ENCODE measurements around the gene SUPV3L1. TPM values are rescaled to one million over a fixed set of nuclear protein-coding genes. Genes with fewer than 3 reads are reported as not detected.

The SUPV3L1 gene
- total RNA-seq, 1 donor from 2014 or later, result 18.4 TPM

Other genes starting within 250 kb of the SUPV3L1 start
- gene DDX21, start 224.1 kb upstream of the SUPV3L1 start, total RNA-seq, result 59.4 and 61.0 TPM in 2 replicates
- gene KIFBP, start 191.4 kb upstream of the SUPV3L1 start, total RNA-seq, result 23.9 and 26.3 TPM in 2 replicates
- gene SRGN, start 92.1 kb upstream of the SUPV3L1 start, total RNA-seq, result 218 and 298 TPM in 2 replicates
- gene VPS26A, start 56.1 kb upstream of the SUPV3L1 start, total RNA-seq, result 29.4 and 35.8 TPM in 2 replicates
- 0.13 TPM in 1 of 2 replicates, not detected in the other for gene HKDC1, start 40.1 kb downstream of the SUPV3L1 start, total RNA-seq
- 97.1 and 113 TPM in 2 replicates for gene HK1, start 98.3 kb downstream of the SUPV3L1 start, total RNA-seq
- under 0.01 and 0.63 TPM in 2 replicates for gene TACR2, start 236.7 kb downstream of the SUPV3L1 start, total RNA-seq